HEK293 (cell line): ENCODE results near the gene NME8.

Experiments used
- CTCF ChIP-seq: fragments of 450-650 bp; formaldehyde crosslinking; IDR thresholded peaks from 2 replicates; pipeline ENCODE4 v1.5.1; 2016; ENCODE audit warnings: missing biosample characterization, missing genetic modification characterization
- KLF16 ChIP-seq: fragments of 450-650 bp; formaldehyde crosslinking; IDR thresholded peaks from 2 replicates; pipeline ENCODE4 v1.5.1; 2017; ENCODE audit warnings: missing biosample characterization, missing genetic modification characterization
- PATZ1 ChIP-seq: fragments of 450-650 bp; formaldehyde crosslinking; IDR thresholded peaks from 2 replicates; pipeline ENCODE4 v1.5.1; 2016; ENCODE audit warnings: missing biosample characterization, missing genetic modification characterization
- REPIN1 ChIP-seq: fragments of 450-650 bp; formaldehyde crosslinking; IDR thresholded peaks from 2 replicates; pipeline ENCODE4 v1.5.1; 2017; ENCODE audit warnings: missing biosample characterization, missing genetic modification characterization, low read depth
- REST ChIP-seq: fragments of 450-650 bp; formaldehyde crosslinking; IDR thresholded peaks from 2 replicates; pipeline ENCODE4 v1.5.1; 2016; ENCODE audit warnings: missing biosample characterization, missing genetic modification characterization
- YY1 ChIP-seq: fragments of 450-650 bp; formaldehyde crosslinking; IDR thresholded peaks from 2 replicates; pipeline ENCODE4 v1.5.1; 2018; ENCODE audit warnings: missing biosample characterization, missing genetic modification characterization
- ZNF274 ChIP-seq, 2 experiments: fragments of 200-500 bp in 1 of 2; fragments of 450-650 bp in 1 of 2; sonication (Bioruptor generic) in 1 of 2; formaldehyde crosslinking in 1 of 2; IDR thresholded peaks; 2 replicates each; pipeline versions ENCODE4 v1.5.1 to v1.6.1; 2014 to 2016; ENCODE audit warnings: borderline replicate concordance in 1 of 2, inconsistent platforms in 1 of 2, low read length in 1 of 2, missing biosample characterization in 1 of 2, missing genetic modification characterization in 1 of 2

GRCh38 chr7:37882086-37882485 is 33.7 kb downstream of the NME8 start:
- TF ChIP-seq REST = no peak
- no peak for TF ChIP-seq YY1 (tag by site-specific recombination)
- no peak for TF ChIP-seq CTCF (tag by site-specific recombination)
- TF ChIP-seq ZNF274 (IDR thresholded peaks at IDR 0.05; ENCODE audit: low read length) = no peak
- no peak for TF ChIP-seq ZNF274 (tag by site-specific recombination; IDR thresholded peaks at IDR 0.05; ENCODE audit: borderline replicate concordance)
- TF ChIP-seq KLF16 = no peak
- no peak for TF ChIP-seq PATZ1 (tag by site-specific recombination)
- TF ChIP-seq REPIN1 (tag by site-specific recombination) = no peak
